Transverse colon (tissue), 4 donors: Measurements from ENCODE around the gene CYP2J2.

ENCODE experiments used
- POLR2A ChIP-seq: fragments of 450-650 bp; IDR thresholded peaks from one replicate; pipeline ENCODE4 v1.6.1; 2016; ENCODE audit warnings: antibody characterized with exemption, mild to moderate bottlenecking, moderate library complexity
- POLR2AphosphoS5 ChIP-seq, 3 donors: sonication (generic); formaldehyde crosslinking; IDR thresholded peaks; one replicate each; pipeline ENCODE4 v1.6.1; 2016; ENCODE audit warnings: antibody characterized with exemption in 3 of 3
- TF ChIP-seq, protein P1 (sequence below), 5 experiments: fragments of 200-600 bp in 3 of 5; fragments of 450-650 bp in 2 of 5; sonication (generic) in 3 of 5; IDR thresholded peaks; 1 replicate in 2 of 5; 2 replicates in 3 of 5; pipeline ENCODE4 v1.5.1; 2016 to 2017; ENCODE audit warnings: antibody characterized with exemption in 5 of 5, inconsistent platforms in 3 of 5, mild to moderate bottlenecking in 2 of 5, moderate library complexity in 1 of 5

DNA sequence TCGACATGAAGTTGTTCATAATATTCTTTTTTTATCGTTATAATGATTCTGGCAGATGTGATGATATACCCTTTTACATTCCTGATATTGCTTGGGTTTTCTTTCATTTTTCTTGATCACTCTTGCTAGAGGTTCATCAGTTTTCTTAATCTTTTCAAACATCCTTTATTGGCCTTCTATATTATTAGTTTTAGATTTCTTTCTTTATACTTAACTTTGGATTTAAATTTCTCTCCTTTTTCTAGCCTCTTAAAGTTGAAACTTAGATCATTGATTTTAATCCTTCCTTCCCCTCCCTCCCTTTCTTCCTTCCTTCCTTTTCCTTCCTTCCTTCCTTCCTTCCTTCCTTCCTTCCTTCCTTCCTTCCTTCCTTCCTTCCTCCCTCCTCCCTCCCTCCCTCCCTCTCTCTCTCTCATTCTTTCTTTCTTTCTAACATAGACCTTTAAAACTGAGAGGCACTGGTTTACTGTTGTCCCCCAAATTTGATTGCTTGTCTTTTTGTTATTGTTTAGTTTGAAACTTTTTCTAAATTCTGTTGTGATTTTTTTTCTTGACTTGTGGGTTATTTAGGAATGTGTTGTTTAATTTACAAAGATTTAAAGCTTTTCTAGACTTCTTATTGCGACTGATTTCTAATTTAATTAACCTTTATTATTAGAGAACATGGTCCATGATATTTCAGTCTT is 80.2 kb downstream of the CYP2J2 start:
- no peak for TF ChIP-seq POLR2A
- no peak for TF ChIP-seq POLR2AphosphoS5 (IDR thresholded peaks at IDR 0.05)
- TF ChIP-seq, protein P1, sequence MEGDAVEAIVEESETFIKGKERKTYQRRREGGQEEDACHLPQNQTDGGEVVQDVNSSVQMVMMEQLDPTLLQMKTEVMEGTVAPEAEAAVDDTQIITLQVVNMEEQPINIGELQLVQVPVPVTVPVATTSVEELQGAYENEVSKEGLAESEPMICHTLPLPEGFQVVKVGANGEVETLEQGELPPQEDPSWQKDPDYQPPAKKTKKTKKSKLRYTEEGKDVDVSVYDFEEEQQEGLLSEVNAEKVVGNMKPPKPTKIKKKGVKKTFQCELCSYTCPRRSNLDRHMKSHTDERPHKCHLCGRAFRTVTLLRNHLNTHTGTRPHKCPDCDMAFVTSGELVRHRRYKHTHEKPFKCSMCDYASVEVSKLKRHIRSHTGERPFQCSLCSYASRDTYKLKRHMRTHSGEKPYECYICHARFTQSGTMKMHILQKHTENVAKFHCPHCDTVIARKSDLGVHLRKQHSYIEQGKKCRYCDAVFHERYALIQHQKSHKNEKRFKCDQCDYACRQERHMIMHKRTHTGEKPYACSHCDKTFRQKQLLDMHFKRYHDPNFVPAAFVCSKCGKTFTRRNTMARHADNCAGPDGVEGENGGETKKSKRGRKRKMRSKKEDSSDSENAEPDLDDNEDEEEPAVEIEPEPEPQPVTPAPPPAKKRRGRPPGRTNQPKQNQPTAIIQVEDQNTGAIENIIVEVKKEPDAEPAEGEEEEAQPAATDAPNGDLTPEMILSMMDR (IDR thresholded peaks at IDR 0.05), result no peak
